Uterus (tissue), 4 donors: Measurements from ENCODE around the gene GAREM1. TPM values are rescaled to one million over a fixed set of nuclear protein-coding genes. Genes with fewer than 3 reads are reported as not detected.
"Not testable (repeated sequence)": the region's sequence is repeated elsewhere in the genome, so short reads cannot be mapped to it uniquely, and the experiment has no call there.

ENCODE experiments used
- DNase-seq, 2 donors: peaks; one replicate each; pipeline ENCODE4 v3.0.0-alpha.2; 2019 to 2020
- H3K27ac ChIP-seq, 2 donors: fragments of 200-600 bp; sonication (generic); 1 replicate in 1 of 2; 2 replicates in 1 of 2; pipeline ENCODE4 v1.5.1; 2016 to 2018
- H3K27me3 ChIP-seq, 2 donors: fragments of 200-600 bp; sonication (generic); one replicate each; pipeline ENCODE4 v1.5.1; 2018 to 2019; ENCODE audit warnings: control low read depth in 1 of 2
- H3K36me3 ChIP-seq, 2 donors: fragments of 200-600 bp; sonication (generic); one replicate each; pipeline ENCODE4 v1.5.1; 2019; ENCODE audit warnings: control low read depth in 1 of 2
- H3K4me1 ChIP-seq, 2 donors: fragments of 200-600 bp; sonication (generic); one replicate each; pipeline ENCODE4 v1.5.1; 2018 to 2019; ENCODE audit warnings: control low read depth in 1 of 2
- H3K4me3 ChIP-seq, 2 donors: fragments of 200-600 bp; sonication (generic); 1 replicate in 1 of 2; 2 replicates in 1 of 2; pipeline ENCODE4 v1.5.1; 2018 to 2019; ENCODE audit warnings: mild to moderate bottlenecking in 1 of 2
- H3K9me3 ChIP-seq, 2 donors: fragments of 200-600 bp; sonication (generic); one replicate each; pipeline ENCODE4 v1.5.1; 2019; ENCODE audit warnings: control low read depth in 1 of 2
- CTCF ChIP-seq, 4 experiments: fragments of 200-600 bp in 2 of 4; fragments of 450-650 bp in 2 of 4; sonication (generic) in 2 of 4; IDR thresholded peaks; one replicate each; pipeline ENCODE4 v1.5.1; 2016 to 2019; ENCODE audit warnings: antibody characterized with exemption in 4 of 4, mild to moderate bottlenecking in 2 of 4, moderate library complexity in 1 of 4
- POLR2A ChIP-seq, 2 donors: fragments of 450-650 bp; IDR thresholded peaks; one replicate each; pipeline ENCODE4 v1.6.1; 2016; ENCODE audit warnings: antibody characterized with exemption in 2 of 2, mild to moderate bottlenecking in 1 of 2, moderate library complexity in 1 of 2
- intact Hi-C: fragments of 100-400 bp; cut with DNase I; formaldehyde crosslinking; loops from one replicate; pipeline ENCODE4 v1.15.1; 2023; ENCODE audit warnings: low total_unique reads
- total RNA-seq, 4 donors: library from RNA; depleted of rRNA in 3 of 4; stranded (reverse); fragments of >200 nt in 3 of 4; gene quantifications; one replicate each; pipeline versions ENCODE4 v1.1.0 to v1.2.4, GENCODE V29; 2014 to 2023
- donor health status: DM: yes; HTN: yes; CAD: no.

The GAREM1 gene
- total RNA-seq, 4 donors from 2014 or later: 1.5 to 12.0 (median 5.9) TPM

DNA sequence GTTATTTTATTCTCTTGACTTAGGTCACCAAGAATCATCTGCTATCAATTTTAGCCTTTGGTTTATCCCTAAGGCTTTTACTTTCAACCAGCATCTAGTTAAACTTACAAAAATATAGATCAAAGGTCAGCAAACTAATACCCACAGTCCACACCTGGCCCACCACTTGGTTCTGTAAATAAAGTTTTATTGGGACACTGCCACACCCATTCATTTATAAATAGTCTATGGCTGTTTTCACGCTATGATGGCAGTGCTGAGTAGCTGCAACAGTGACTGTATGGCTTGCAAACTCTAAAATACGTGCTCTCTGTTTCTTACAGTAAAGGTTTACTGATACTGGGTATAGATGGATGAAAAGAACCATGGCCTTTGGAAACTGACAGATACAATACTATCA lies 173.8 kb downstream of the GAREM1 start:
- TF ChIP-seq CTCF (IDR thresholded peaks at IDR 0.05): no peak
- TF ChIP-seq POLR2A (IDR thresholded peaks at IDR 0.05): no peak
- no peaks in the 10 kb centered on the region for H3K27me3 ChIP-seq
- H3K9me3 ChIP-seq: no peaks in the 10 kb centered on the region
- no peak overlapping the region for H3K27ac ChIP-seq
- no peaks in the 10 kb centered on the region for H3K36me3 ChIP-seq
- no peak overlapping the region for H3K4me3 ChIP-seq
- peaks cover 0 to 4% of the 10 kb centered on the region in 2 donors for H3K4me1 ChIP-seq
- no peak for DNase-seq
- intact Hi-C loops: no loop called here

DNA sequence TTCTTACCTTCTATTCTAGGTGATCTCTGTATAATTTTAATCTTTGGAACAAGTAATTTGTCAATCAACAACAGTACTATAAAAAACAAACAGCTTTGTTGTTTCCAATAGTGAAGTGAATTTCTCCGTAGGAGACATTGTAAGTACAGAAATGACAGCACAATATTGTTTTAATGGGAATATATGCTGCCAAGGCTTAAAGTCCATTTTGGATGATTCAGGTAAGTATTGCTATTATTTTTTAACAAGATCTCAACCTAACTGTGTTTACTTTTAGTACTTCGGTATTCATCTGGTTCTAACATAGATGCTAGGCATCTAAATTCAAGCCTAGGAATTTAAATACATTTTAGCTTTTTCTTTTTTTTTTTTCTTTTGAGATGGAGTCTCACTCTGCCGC lies 175.1 kb downstream of the GAREM1 start:
- H3K9me3 ChIP-seq: no peaks in the 10 kb centered on the region
- H3K4me1 ChIP-seq: no peaks in the 10 kb centered on the region
- TF ChIP-seq POLR2A (IDR thresholded peaks at IDR 0.05): no peak
- TF ChIP-seq CTCF (IDR thresholded peaks at IDR 0.05): no peak
- no peak overlapping the region for H3K27ac ChIP-seq
- intact Hi-C loops: no loop called here
- no peaks in the 10 kb centered on the region for H3K36me3 ChIP-seq
- no peaks in the 10 kb centered on the region for H3K27me3 ChIP-seq
- DNase-seq: no peak
- no peak overlapping the region for H3K4me3 ChIP-seq

DNA sequence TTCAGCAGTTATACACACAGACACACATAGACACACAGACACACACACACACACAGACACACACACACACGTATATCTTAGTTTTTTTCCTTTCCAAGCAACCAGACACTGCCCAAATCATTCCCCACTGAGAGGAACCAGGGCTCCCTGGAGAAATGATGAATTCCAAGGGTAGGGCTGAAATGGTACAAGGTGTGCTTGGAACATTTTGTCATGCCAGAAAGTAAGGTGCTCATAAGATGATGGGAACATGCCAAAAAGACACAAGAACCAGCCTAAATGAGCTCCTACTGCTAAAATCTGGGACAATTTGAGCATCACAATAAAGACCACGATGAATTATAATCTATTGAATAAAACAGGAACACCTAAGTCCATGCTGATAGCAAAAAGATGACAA lies 177.6 kb downstream of the GAREM1 start:
- Histone ChIP-seq H3K27me3 (no peaks in the 10 kb centered on the region), H3K4me3 (no peak overlapping the region), H3K4me1 (no peaks in the 10 kb centered on the region), H3K9me3 (no peaks in the 10 kb centered on the region), H3K36me3 (no peaks in the 10 kb centered on the region), H3K27ac (no peak overlapping the region)
- intact Hi-C loops: no loop called here
- TF ChIP-seq CTCF (IDR thresholded peaks at IDR 0.05): no peak
- TF ChIP-seq POLR2A (IDR thresholded peaks at IDR 0.05): no peak
- no peak for DNase-seq

DNA sequence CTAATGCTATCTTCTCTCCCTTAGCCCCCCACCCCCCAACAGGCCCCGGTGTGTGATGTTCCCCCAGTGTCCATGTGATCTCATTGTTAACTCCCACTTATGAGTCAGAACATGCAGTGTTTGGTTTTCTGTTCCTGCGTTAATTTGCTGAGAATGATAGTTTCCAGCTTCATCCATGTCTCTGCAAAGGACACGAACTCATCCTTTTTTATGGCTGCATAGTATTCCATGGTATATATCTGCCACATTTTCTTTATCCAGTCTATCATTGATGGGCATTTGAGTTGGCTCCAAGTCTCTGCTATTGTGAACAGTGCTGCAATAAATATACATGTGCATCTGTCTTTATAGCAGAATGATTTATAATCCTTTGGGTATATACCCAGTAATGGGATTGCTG lies 179.1 kb downstream of the GAREM1 start:
- H3K9me3 ChIP-seq, DNase-seq, H3K27me3 ChIP-seq, intact Hi-C loops, H3K36me3 ChIP-seq, H3K4me3 ChIP-seq, H3K27ac ChIP-seq, H3K4me1 ChIP-seq: not testable (repeated sequence)

DNA sequence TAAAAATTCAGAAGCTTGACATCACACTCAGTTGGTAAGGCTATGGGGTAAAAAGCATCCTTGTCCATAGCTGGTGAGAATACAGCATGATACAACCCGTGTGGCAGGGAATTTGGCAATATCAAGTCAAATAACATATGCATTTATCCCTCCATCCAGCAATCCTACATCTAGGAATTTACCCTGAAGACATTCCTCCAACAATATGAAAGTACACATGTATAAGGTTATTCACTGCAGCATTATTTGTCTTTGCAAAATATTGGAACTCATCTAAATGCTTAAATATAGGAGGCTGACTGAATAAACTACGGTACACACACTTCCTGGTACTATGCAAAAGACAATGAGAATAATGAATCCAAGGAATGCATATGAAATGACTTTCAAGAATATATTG lies 179.9 kb downstream of the GAREM1 start:
- TF ChIP-seq POLR2A (IDR thresholded peaks at IDR 0.05): no peak
- TF ChIP-seq CTCF (IDR thresholded peaks at IDR 0.05): no peak
- no peaks in the 10 kb centered on the region for H3K36me3 ChIP-seq
- intact Hi-C loops: no loop called here
- no peaks in the 10 kb centered on the region for H3K4me1 ChIP-seq
- no peak for DNase-seq
- no peaks in the 10 kb centered on the region for H3K27me3 ChIP-seq
- no peak overlapping the region for H3K4me3 ChIP-seq
- H3K27ac ChIP-seq: no peak overlapping the region
- no peaks in the 10 kb centered on the region for H3K9me3 ChIP-seq

- TF ChIP-seq CTCF (IDR thresholded peaks at IDR 0.05): peak; percentile 39 to 52 (median 46)
- no peak for TF ChIP-seq POLR2A (IDR thresholded peaks at IDR 0.05)
- no peak overlapping the region for H3K27ac ChIP-seq
- no peak overlapping the region for H3K4me3 ChIP-seq
- H3K4me1 ChIP-seq: no peaks in the 10 kb centered on the region
- H3K27me3 ChIP-seq: no peaks in the 10 kb centered on the region
- no peaks in the 10 kb centered on the region for H3K9me3 ChIP-seq
- intact Hi-C loops: no loop called here
- no peaks in the 10 kb centered on the region for H3K36me3 ChIP-seq
- peak in 1 of 2 donors; percentile 41 for DNase-seq
Measured at GRCh38 chr18:32289483-32290075, 181.1 kb downstream of the GAREM1 start.
